GM18517 (cell line): ENCODE measurements around the gene PPT2.
"Not testable (repeated sequence)": the region's sequence is repeated elsewhere in the genome, so short reads cannot be mapped to it uniquely, and the experiment has no call there.

ENCODE experiments used
- ATAC-seq: cut with Tn5 transposase; IDR thresholded peaks from one replicate; pipeline ENCODE4 v1.9.1; 2021; ENCODE audit warnings: mild to moderate bottlenecking, moderate library complexity; ENCODE audit not compliant: unreplicated experiment

PPT2 gene

GRCh38 chr6:32175711-32176475 lies 22.0 kb downstream of the PPT2 start, which contains the start of gene AGPAT1:
Gene AGPAT1, minus strand, starts transcription at chr6:32176084. Its CDS starts 4,588 bp downstream, at chr6:32171496.
- peak; percentile 29 for ATAC-seq

- ATAC-seq: no peak
Measured at GRCh38 chr6:32176476-32177182, 22.7 kb downstream of the PPT2 start.

- no peak for ATAC-seq
Measured at GRCh38 chr6:32177183-32177787, 23.3 kb downstream of the PPT2 start.

GRCh38 chr6:32177788-32178546 lies 24.0 kb downstream of the PPT2 start, which contains the start of gene RNF5:
Gene RNF5, plus strand, starts transcription at chr6:32178405. Its CDS starts 107 bp downstream, at chr6:32178512.
- ATAC-seq: peak; percentile 86

DNA sequence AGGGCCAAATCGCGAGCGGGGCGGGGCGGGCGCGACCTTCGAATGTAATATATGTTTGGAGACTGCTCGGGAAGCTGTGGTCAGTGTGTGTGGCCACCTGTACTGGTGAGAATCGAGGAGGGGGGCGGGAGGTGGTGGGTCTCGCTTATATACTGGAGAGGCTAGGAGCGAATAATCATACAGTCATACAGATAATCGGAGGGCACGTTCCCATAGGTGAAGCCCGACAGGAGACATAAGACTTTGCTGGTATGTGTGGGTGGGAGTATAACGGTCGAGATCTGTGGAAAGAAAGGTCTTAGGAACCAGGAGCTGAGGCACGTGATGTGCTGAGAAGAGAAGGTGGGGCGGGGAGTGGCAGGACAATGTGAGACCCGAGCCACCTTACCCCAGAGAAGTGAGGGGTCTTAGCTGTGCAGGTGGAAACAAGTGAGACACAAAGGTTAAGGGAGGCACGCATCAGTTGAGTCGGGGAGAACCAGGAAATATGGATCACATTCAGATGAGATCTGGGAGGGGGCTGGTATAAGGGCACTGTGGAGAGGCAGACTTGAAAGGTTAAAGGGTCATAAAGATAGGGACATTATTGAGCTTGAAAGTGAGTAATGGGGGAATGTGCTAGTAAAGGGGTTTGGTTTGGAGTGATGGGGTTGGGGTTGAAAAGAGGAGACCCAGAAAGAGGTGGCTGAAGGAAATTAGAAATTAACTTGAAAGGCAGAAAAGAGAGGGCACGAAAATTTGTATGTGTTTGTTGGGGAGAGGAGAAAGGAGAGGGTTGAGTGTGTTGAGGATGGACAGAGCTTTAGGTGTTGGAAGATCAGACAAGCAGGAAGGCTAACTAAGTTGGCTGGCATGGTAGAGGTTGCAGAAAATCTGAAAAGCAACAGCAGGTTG lies 24.9 kb downstream of the PPT2 start:
- ATAC-seq: no peak

DNA sequence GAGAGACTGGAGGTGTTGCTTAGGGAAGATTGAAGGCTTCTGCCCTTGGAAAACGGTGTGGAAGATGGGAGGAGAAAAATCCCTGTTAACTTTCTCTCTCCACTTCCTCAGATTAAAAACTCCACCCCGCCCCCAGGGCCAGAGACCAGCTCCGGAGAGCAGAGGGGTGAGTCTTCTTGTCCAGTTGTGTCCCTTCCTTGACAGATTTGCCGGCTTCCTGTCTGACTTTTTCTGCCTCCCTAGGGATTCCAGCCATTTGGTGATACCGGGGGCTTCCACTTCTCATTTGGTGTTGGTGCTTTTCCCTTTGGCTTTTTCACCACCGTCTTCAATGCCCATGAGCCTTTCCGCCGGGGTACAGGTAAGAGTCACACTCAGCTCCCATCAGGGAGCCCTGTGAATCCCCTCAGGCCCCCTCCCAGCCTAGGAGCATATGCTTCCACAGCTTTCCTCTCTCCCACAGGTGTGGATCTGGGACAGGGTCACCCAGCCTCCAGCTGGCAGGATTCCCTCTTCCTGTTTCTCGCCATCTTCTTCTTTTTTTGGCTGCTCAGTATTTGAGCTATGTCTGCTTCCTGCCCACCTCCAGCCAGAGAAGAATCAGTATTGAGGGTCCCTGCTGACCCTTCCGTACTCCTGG lies 25.9 kb downstream of the PPT2 start:
- no peak for ATAC-seq

GRCh38 chr6:32181148-32181702 lies 27.3 kb downstream of the PPT2 start:
- ATAC-seq: no peak

DNA sequence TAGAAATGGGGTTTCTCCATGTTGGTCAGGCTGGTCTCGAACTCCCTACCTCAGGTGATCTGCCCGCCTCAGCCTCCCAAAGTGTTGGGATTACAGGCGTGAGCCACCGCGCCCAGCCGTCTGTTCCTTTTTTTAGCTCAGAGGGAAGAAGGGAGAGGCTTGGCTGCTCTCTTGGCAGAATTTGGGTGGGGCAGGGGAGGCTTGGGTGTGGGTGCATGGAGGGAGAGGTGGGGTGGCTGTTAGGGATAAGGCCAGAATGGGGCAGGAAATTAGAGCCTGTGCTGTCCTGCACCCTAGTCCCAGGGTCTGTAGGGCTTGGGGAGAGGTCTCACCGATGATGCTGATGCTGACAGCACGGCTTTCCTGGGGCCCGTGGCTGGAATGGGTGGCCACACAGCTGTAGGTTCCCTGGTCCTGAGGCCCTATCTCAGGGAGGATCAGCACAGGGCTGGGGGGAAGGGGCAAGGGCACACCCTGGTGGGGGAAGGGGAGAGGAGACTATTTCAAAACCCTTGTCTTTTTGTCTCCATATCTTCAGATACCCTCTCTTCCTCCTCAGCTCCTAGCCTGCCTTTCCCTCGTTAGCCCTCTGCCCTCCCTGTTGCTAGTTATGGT lies 28.1 kb downstream of the PPT2 start:
- ATAC-seq: no peak

GRCh38 chr6:32182555-32182981 lies 28.6 kb downstream of the PPT2 start:
- no peak for ATAC-seq

DNA sequence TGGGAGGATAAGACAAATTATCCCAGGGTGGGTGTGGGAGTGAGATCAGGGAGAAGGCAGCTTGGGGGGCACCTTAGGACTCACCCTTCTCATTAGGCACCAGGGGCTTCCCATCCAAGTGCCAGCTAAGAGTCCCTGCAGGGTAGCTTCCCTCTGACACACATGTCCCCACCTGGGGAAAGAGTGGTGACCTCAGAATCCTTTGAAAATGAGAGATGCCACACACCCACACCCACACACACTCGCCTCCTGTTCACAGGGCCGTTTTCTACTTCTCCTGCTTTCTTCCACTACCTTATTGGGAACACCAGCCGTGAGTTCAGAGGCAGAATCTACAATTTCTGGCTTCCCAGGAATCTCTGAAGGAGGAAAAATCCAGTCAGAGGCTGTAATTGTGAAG lies 29.1 kb downstream of the PPT2 start:
- no peak for ATAC-seq

DNA sequence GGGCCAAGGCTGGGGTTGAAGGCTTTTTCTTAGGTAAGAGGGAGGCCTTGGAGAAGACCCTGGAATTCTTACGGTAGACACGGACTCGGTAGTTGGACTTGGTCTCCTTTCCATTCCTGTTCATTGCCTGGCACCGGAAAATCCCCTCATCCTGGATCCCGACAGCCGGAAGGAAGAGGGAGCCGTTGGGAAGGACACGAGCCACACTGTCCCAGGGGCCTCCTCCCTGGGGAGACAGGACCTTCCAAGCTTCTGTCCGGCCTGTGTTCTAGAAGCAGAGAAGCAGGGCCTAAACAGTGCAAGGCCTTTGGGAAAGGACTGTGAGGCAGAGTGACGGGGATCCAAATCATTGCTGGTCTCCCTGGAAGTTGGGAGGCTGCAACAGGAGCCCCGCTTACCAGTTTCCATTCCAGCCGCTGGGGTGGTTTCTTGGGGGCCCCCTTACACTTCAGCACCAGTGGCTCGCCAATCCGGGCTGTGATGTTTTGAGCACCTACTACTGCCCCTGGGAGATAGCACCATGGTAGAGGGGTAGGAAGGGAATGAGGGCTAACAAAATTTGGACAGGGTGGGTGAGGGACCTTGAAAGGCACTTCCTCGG lies 29.6 kb downstream of the PPT2 start:
- no peak for ATAC-seq

- no peak for ATAC-seq
Measured at GRCh38 chr6:32184084-32184640, 30.2 kb downstream of the PPT2 start, which contains the start of gene AGER. Gene AGER, minus strand, starts transcription at chr6:32184253. Its CDS starts 31 bp downstream, at chr6:32184222.

GRCh38 chr6:32185681-32186131 lies 31.8 kb downstream of the PPT2 start:
- not testable (repeated sequence) for ATAC-seq

DNA sequence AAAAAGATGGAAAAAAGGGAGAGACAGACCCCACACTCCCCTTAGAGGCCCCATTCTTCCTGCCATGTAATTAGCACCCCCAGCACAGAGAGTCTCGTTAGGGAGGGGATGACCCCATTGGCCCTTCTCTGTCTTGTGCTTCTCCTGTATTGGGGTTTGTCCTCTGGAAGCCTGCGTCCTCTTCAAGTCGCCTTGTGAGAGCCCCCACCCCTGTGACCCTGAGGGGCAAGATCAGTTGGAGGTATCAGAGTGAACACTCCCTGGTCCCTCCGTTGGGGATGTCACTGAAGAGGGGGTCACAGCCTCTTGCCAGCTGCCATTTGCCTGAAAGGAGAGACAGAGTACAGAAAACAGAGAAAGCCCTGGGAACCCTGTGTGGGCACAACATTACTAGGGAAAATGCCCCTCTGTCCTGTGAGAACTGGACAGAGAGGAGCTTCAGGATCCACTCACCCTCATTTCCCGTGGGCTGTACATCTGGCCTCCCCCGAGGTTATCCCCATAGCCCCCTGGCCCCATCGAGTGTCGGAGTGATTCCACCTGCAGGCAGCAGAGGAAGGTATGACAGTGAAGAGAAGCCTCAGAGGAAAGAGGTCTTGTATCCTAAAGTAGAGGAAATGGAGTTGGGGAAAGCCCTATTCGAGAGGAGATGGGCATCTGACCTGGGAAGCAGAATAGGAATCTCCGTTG lies 32.4 kb downstream of the PPT2 start:
- not testable (repeated sequence) for ATAC-seq

GRCh38 chr6:32187009-32187709 lies 33.2 kb downstream of the PPT2 start:
- no peak for ATAC-seq

- not testable (repeated sequence) for ATAC-seq
Measured at GRCh38 chr6:32187725-32188380, 33.9 kb downstream of the PPT2 start.
